A549 (cell line): ENCODE data around the gene APLP2.

Experiments used
- EP300 ChIP-seq, 2 experiments: fragments of >200 bp; sonication (Bioruptor Twin); formaldehyde crosslinking; IDR thresholded peaks; 2 replicates in 1 of 2; 3 replicates in 1 of 2; pipeline ENCODE4 v1.6.1; 2016 to 2017
- JUNB ChIP-seq: fragments of >200 bp; sonication (Bioruptor Twin); formaldehyde crosslinking; IDR thresholded peaks from 2 replicates; pipeline ENCODE4 v1.6.1; 2016
- KDM1A ChIP-seq: fragments of 200-600 bp; sonication (generic); IDR thresholded peaks from 2 replicates; pipeline ENCODE4 v1.6.1; 2016; ENCODE audit warnings: low read depth, mild to moderate bottlenecking
- PHF8 ChIP-seq: fragments of 200-600 bp; sonication (generic); IDR thresholded peaks from 2 replicates; pipeline ENCODE4 v1.6.1; 2016; ENCODE audit warnings: low read depth, mild to moderate bottlenecking, antibody characterized with exemption, moderate library complexity, borderline replicate concordance
- SMC3 ChIP-seq: fragments of >200 bp; sonication (Bioruptor Twin); formaldehyde crosslinking; IDR thresholded peaks from 3 replicates; pipeline ENCODE4 v1.6.1; 2018; ENCODE audit warnings: inconsistent platforms
- TF ChIP-seq, protein P1 (sequence below): fragments of >200 bp; sonication (Bioruptor Twin); formaldehyde crosslinking; IDR thresholded peaks from 3 replicates; pipeline ENCODE4 v1.5.1; 2016
- TF ChIP-seq, protein P2 (sequence below): IDR thresholded peaks from 2 replicates; pipeline ENCODE4 v1.6.1; 2012
- TF ChIP-seq, protein P3 (sequence below): fragments of 200-600 bp; sonication (generic); IDR thresholded peaks from 2 replicates; pipeline ENCODE4 v1.6.1; 2016; ENCODE audit warnings: antibody characterized with exemption, mild to moderate bottlenecking, moderate library complexity

DNA sequence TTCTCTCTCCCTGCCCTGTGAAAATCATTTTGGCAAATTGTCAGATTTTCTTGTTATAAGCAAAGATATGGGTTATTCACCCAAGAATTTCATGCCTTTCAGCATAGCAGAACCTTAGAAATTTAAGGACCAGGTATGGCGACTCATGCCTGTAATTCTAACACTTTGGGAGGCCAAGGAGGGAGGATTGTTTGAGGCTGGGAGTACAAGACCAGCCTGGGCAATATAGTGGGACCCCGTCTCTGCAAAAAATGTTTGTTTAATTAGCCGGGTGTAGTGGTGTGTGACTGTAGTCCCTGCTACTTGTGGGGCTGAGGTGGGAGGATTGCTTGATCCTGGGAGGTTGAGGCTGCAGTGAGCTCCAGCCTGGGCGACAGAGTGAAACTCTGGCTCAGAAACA is 27.6 kb downstream of the APLP2 start:
- TF ChIP-seq EP300 (IDR thresholded peaks at IDR 0.05) (no peak), JUNB (no peak), SMC3 (no peak), PHF8 (no peak), KDM1A (no peak)
- TF ChIP-seq, protein P1, sequence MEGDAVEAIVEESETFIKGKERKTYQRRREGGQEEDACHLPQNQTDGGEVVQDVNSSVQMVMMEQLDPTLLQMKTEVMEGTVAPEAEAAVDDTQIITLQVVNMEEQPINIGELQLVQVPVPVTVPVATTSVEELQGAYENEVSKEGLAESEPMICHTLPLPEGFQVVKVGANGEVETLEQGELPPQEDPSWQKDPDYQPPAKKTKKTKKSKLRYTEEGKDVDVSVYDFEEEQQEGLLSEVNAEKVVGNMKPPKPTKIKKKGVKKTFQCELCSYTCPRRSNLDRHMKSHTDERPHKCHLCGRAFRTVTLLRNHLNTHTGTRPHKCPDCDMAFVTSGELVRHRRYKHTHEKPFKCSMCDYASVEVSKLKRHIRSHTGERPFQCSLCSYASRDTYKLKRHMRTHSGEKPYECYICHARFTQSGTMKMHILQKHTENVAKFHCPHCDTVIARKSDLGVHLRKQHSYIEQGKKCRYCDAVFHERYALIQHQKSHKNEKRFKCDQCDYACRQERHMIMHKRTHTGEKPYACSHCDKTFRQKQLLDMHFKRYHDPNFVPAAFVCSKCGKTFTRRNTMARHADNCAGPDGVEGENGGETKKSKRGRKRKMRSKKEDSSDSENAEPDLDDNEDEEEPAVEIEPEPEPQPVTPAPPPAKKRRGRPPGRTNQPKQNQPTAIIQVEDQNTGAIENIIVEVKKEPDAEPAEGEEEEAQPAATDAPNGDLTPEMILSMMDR: no peak
- TF ChIP-seq, protein P2, sequence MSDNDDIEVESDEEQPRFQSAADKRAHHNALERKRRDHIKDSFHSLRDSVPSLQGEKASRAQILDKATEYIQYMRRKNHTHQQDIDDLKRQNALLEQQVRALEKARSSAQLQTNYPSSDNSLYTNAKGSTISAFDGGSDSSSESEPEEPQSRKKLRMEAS: no peak
- TF ChIP-seq, protein P3, sequence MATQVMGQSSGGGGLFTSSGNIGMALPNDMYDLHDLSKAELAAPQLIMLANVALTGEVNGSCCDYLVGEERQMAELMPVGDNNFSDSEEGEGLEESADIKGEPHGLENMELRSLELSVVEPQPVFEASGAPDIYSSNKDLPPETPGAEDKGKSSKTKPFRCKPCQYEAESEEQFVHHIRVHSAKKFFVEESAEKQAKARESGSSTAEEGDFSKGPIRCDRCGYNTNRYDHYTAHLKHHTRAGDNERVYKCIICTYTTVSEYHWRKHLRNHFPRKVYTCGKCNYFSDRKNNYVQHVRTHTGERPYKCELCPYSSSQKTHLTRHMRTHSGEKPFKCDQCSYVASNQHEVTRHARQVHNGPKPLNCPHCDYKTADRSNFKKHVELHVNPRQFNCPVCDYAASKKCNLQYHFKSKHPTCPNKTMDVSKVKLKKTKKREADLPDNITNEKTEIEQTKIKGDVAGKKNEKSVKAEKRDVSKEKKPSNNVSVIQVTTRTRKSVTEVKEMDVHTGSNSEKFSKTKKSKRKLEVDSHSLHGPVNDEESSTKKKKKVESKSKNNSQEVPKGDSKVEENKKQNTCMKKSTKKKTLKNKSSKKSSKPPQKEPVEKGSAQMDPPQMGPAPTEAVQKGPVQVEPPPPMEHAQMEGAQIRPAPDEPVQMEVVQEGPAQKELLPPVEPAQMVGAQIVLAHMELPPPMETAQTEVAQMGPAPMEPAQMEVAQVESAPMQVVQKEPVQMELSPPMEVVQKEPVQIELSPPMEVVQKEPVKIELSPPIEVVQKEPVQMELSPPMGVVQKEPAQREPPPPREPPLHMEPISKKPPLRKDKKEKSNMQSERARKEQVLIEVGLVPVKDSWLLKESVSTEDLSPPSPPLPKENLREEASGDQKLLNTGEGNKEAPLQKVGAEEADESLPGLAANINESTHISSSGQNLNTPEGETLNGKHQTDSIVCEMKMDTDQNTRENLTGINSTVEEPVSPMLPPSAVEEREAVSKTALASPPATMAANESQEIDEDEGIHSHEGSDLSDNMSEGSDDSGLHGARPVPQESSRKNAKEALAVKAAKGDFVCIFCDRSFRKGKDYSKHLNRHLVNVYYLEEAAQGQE: no peak
